ENCODE measurements around the gene HERPUD1. TPM values are rescaled to one million over a fixed set of nuclear protein-coding genes. Genes with fewer than 3 reads are reported as not detected.
A peak's percentile ranks its signal among the peaks of the same experiment; 100 is the strongest.

HERPUD1 gene
- total RNA-seq, 2 donors from 2014 or later = 350 to 403 TPM

- no peaks in the 10 kb centered on the region for H3K9me3 Mint-ChIP-seq
- peaks cover 14 to 40% of the 10 kb centered on the region in 2 donors for H3K36me3 Mint-ChIP-seq (ENCODE audit: insufficient read depth in 2 of 2)
- H3K4me3 Mint-ChIP-seq = no peak overlapping the region
- ATAC-seq (replicated peaks in 1 of 2) (no peak), DNase-seq (no peak)
- H3K27ac Mint-ChIP-seq = peak overlapping the region; percentile 34
- H3K4me1 Mint-ChIP-seq (ENCODE audit: low read depth) = peaks cover 92% of the 10 kb centered on the region
- no peaks in the 10 kb centered on the region for H3K27me3 Mint-ChIP-seq (ENCODE audit: low read depth)
These were observed 14.0 kb downstream of the HERPUD1 start for GRCh38 chr16:56945847-56946527.

DNA sequence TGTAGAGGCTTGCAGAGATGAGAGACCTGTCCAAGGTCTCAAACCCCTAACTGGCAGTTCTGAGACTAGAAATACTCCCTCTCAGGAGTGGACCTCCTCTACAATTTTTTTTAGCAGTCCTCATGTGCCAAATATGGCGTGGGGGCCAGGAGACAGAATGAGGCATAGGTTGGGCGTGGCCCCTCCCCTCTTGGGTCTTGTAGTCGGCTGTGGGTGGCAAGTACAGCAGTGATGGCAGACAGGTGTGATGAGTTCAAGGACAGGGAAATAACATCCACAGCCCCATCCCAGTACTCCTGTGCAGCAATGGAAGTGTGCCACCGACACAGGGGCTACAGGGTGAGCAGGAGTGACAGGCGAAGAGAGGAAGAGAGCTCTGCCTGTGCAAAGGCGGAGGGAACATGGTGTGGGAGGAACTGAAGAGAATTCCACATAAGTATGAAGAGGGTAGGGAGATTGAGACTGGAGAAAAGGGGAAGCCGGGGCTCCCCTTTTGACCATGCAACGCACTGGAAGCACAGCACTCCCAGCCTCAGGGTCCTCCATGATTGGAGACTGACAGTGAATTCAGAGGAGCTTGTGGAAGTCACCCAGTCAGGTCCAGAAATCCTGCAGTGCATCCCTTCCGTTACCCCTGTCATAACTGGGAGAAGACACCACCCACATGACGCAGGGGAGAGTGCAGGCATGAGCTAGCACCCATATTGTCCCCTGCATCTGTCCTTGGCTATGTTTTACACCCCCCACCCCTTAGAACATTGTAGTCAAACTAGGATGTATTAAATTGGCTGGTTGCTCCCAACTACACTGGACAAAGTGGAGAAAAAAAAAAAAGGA lies 15.0 kb downstream of the HERPUD1 start:
- H3K27me3 Mint-ChIP-seq (ENCODE audit: low read depth) = no peaks in the 10 kb centered on the region
- no peak for DNase-seq
- H3K4me1 Mint-ChIP-seq (ENCODE audit: low read depth) = peaks cover 91% of the 10 kb centered on the region
- no peak for ATAC-seq (replicated peaks in 1 of 2)
- H3K27ac Mint-ChIP-seq = peak overlapping the region; percentile 75
- H3K36me3 Mint-ChIP-seq (ENCODE audit: insufficient read depth in 2 of 2) = peaks cover 12 to 36% of the 10 kb centered on the region in 2 donors
- H3K9me3 Mint-ChIP-seq = no peaks in the 10 kb centered on the region
- H3K4me3 Mint-ChIP-seq = peak overlapping the region in 1 of 2 donors; percentile 48

GRCh38 chr16:56947604-56947995 lies 15.7 kb downstream of the HERPUD1 start:
- ATAC-seq (replicated peaks in 1 of 2) = no peak
- Mint-ChIP-seq H3K4me1 (ENCODE audit: low read depth) (peaks cover 85% of the 10 kb centered on the region), H3K27me3 (ENCODE audit: low read depth) (no peaks in the 10 kb centered on the region), H3K4me3 (no peak overlapping the region), H3K36me3 (ENCODE audit: insufficient read depth in 2 of 2) (peaks cover 12 to 30% of the 10 kb centered on the region in 2 donors), H3K27ac (peak overlapping the region; percentile 29), H3K9me3 (no peaks in the 10 kb centered on the region)
- DNase-seq = no peak

- ATAC-seq (replicated peaks in 1 of 2) (no peak), DNase-seq (no peak)
- H3K27ac Mint-ChIP-seq = peak overlapping the region; percentile 4
- H3K4me1 Mint-ChIP-seq (ENCODE audit: low read depth) = peaks cover 78% of the 10 kb centered on the region
- no peaks in the 10 kb centered on the region for H3K9me3 Mint-ChIP-seq
- peaks cover 7 to 28% of the 10 kb centered on the region in 2 donors for H3K36me3 Mint-ChIP-seq (ENCODE audit: insufficient read depth in 2 of 2)
- H3K27me3 Mint-ChIP-seq (ENCODE audit: low read depth) = no peaks in the 10 kb centered on the region
- no peak overlapping the region for H3K4me3 Mint-ChIP-seq
These were observed 16.3 kb downstream of the HERPUD1 start for GRCh38 chr16:56948234-56948633.

GRCh38 chr16:56950051-56950450 lies 18.1 kb downstream of the HERPUD1 start:
- DNase-seq (no peak), ATAC-seq (replicated peaks in 1 of 2) (peak; percentile 0 to 1)
- H3K36me3 Mint-ChIP-seq (ENCODE audit: insufficient read depth in 2 of 2) = peaks cover 3 to 20% of the 10 kb centered on the region in 2 donors
- H3K27ac Mint-ChIP-seq = peak overlapping the region; percentile 62
- H3K9me3 Mint-ChIP-seq = no peaks in the 10 kb centered on the region
- H3K4me1 Mint-ChIP-seq (ENCODE audit: low read depth) = peaks cover 60% of the 10 kb centered on the region
- no peak overlapping the region for H3K4me3 Mint-ChIP-seq
- no peaks in the 10 kb centered on the region for H3K27me3 Mint-ChIP-seq (ENCODE audit: low read depth)

DNA sequence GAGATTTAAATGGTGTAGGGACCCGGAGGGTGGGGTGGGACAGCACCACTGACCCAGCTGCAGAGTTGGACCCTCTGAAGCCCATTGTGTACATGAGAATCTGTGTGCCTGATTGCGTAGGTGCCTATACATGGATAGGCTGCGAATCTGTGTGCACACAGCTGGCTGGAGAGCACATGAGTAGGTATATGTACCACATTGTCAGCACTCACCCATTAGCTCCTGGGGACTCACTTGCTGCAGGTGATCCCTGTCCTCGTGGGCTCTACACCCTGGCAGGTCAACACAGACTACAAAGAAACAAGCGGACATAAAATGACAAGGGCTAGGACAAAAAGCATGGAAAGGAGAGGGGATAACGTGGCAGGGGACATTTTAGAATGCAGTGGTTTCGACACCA lies 18.5 kb downstream of the HERPUD1 start:
- ATAC-seq (replicated peaks in 1 of 2) = peak; percentile 12 to 15
- no peaks in the 10 kb centered on the region for H3K27me3 Mint-ChIP-seq (ENCODE audit: low read depth)

DNA sequence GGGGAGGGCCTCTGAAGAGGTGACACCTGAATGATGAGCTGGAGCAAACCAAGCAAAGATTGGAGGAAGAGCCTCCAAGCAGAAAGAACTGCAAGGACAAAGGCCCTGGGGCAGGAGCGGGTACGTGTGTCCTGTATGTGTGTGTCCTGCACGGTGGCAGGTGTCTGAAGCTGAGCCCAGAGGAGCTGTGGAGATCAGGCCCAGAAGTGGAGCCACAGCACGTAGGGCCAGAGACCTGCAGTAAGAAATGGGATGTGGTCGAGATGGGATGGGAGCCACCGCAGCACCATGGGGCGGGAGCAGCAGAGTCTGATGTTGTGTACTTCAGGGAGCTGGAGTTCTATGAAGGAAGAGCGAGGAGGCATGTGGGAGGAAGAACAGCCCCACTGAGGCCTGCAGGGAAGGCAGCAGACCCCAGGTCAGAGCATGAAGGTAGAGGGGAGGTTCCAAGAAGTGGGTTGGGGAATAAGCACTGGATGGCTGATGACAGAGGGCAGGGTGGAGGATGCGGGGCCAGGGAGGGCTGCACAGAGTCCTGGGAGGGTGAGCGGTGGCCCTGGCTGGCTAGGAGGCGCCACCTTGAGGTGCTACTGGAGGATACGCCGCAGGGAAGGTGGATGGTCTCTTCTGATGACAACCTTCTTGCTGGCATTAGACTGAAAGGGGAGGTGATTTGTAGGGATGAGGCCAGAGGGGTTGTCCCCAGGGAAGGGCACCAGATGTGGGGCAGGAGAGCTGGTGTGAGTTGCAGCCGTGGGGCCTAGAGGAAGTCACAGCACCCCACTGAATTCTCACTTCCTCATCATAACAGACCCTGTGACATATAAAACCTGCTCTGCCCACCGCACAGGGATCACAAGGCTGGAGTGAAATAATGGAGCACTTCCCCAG lies 19.2 kb downstream of the HERPUD1 start:
- Mint-ChIP-seq H3K9me3 (no peaks in the 10 kb centered on the region), H3K4me3 (no peak overlapping the region), H3K27ac (peak overlapping the region; percentile 62), H3K27me3 (ENCODE audit: low read depth) (no peaks in the 10 kb centered on the region), H3K36me3 (ENCODE audit: insufficient read depth in 2 of 2) (peaks cover 0 to 15% of the 10 kb centered on the region in 2 donors), H3K4me1 (ENCODE audit: low read depth) (peaks cover 53% of the 10 kb centered on the region)
- ATAC-seq (replicated peaks in 1 of 2) = peak; percentile 68 to 73
- peak; percentile 74 to 76 for DNase-seq

More for the DNA sequence above, 18.5 kb downstream of the HERPUD1 start:
- Mint-ChIP-seq H3K4me1 (ENCODE audit: low read depth) (peaks cover 56% of the 10 kb centered on the region), H3K36me3 (ENCODE audit: insufficient read depth in 2 of 2) (peaks cover 2 to 19% of the 10 kb centered on the region in 2 donors), H3K27ac (peak overlapping the region; percentile 62), H3K4me3 (no peak overlapping the region), H3K9me3 (no peaks in the 10 kb centered on the region)
- DNase-seq = no peak

- ATAC-seq (replicated peaks in 1 of 2) = no peak
These were observed 21.1 kb downstream of the HERPUD1 start for GRCh38 chr16:56953006-56953405.

GRCh38 chr16:56956076-56956475 lies 24.1 kb downstream of the HERPUD1 start:
- Mint-ChIP-seq H3K27ac (no peak overlapping the region), H3K36me3 (ENCODE audit: insufficient read depth in 2 of 2) (no peaks in the 10 kb centered on the region), H3K27me3 (ENCODE audit: low read depth) (no peaks in the 10 kb centered on the region), H3K9me3 (no peaks in the 10 kb centered on the region), H3K4me1 (ENCODE audit: low read depth) (peaks cover 11% of the 10 kb centered on the region), H3K4me3 (no peak overlapping the region)
- DNase-seq (no peak), ATAC-seq (replicated peaks in 1 of 2) (no peak)

More at GRCh38 chr16:56953006-56953405, 21.1 kb downstream of the HERPUD1 start:
- H3K4me3 Mint-ChIP-seq = no peak overlapping the region
- peaks cover 0 to 5% of the 10 kb centered on the region in 2 donors for H3K36me3 Mint-ChIP-seq (ENCODE audit: insufficient read depth in 2 of 2)
- H3K27me3 Mint-ChIP-seq (ENCODE audit: low read depth) = no peaks in the 10 kb centered on the region
- no peaks in the 10 kb centered on the region for H3K9me3 Mint-ChIP-seq
- peaks cover 38% of the 10 kb centered on the region for H3K4me1 Mint-ChIP-seq (ENCODE audit: low read depth)
- no peak overlapping the region for H3K27ac Mint-ChIP-seq
- no peak for DNase-seq

DNA sequence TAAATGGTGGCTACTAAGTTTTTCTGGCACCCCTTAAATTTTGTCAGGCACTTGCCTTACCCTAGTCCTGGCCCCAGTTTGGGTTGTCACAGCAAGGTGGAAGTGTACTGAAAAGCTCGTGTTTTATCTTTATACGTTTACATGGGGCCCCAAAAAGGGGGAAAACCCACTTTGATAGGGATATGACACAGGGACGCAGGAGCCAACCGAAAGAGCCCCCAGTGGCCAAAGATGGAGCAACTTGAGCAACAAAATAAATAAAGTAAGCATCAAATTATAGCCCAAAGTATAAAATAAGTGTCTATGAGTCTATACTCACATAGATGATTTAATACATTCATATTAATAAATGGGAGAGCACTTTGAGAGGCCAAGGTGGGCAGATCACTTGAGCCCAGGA lies 24.8 kb downstream of the HERPUD1 start:
- H3K4me3 Mint-ChIP-seq = no peak overlapping the region
- no peaks in the 10 kb centered on the region for H3K27me3 Mint-ChIP-seq (ENCODE audit: low read depth)
- DNase-seq = no peak
- no peak overlapping the region for H3K27ac Mint-ChIP-seq
- H3K36me3 Mint-ChIP-seq (ENCODE audit: insufficient read depth in 2 of 2) = no peaks in the 10 kb centered on the region
- peaks cover 4% of the 10 kb centered on the region for H3K4me1 Mint-ChIP-seq (ENCODE audit: low read depth)
- no peak for ATAC-seq (replicated peaks in 1 of 2)
- H3K9me3 Mint-ChIP-seq = no peaks in the 10 kb centered on the region

DNA sequence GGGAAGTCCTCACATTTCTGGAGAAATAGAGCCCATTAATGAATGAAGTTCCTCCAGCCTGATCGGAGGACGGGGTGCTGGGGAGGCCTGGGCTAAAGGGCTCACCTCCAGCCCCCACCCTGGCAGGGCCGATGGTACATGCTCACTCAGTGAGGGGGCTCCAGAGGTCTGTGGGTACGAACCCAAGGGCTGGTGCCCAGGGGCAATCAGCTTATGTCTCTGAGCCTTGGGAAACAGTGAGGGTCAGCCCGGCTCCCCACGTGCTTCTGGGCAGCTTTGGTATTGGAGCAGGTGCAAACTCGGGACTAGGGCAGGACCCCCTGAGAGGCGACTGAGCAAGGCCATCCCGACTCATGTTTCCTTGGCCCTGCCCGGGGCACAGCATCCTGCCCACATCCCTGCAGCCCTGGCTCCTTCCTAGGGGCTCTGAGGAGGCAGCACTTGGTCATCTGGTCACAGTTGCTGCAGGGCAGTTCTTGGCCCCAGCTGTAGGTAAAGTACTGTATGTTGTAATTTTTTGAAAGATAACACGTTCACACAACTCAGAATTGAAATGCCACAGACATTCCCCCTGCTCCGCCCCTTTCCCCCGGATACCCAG lies 28.8 kb downstream of the HERPUD1 start:
- Mint-ChIP-seq H3K4me1 (ENCODE audit: low read depth) (peaks cover 21% of the 10 kb centered on the region), H3K27ac (no peak overlapping the region), H3K4me3 (no peak overlapping the region), H3K9me3 (no peaks in the 10 kb centered on the region), H3K27me3 (ENCODE audit: low read depth) (no peaks in the 10 kb centered on the region), H3K36me3 (ENCODE audit: insufficient read depth in 2 of 2) (no peaks in the 10 kb centered on the region)
- ATAC-seq (replicated peaks in 1 of 2) (no peak), DNase-seq (no peak)

DNA sequence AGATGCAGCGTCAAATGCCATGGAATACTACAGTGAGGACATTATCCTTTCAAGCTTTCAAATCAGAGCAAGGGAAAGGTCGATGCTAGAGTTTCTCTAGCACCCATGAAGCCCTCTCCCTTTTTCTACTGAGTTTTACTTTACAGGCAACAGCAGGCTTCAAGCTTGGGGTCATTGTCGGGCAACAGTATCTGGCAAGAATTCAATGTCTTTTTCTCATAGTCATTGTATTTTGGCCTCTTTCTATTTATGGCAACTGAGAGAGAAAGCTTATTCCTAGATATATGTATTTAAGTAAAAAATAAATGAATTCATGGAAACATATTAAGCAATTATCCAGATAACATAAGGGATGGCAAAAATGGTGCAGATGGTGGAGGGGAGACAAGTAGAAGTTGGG lies 29.4 kb downstream of the HERPUD1 start:
- no peaks in the 10 kb centered on the region for H3K27me3 Mint-ChIP-seq (ENCODE audit: low read depth)

More for the DNA sequence above, 29.4 kb downstream of the HERPUD1 start:
- H3K9me3 Mint-ChIP-seq = no peaks in the 10 kb centered on the region
- no peak overlapping the region for H3K4me3 Mint-ChIP-seq
- no peak overlapping the region for H3K27ac Mint-ChIP-seq
- DNase-seq = no peak
- H3K36me3 Mint-ChIP-seq (ENCODE audit: insufficient read depth in 2 of 2) = no peaks in the 10 kb centered on the region
- no peak for ATAC-seq (replicated peaks in 1 of 2)
- peaks cover 24% of the 10 kb centered on the region for H3K4me1 Mint-ChIP-seq (ENCODE audit: low read depth)
